ENCODE results near the gene ICAM3. TPM values are rescaled to one million over a fixed set of nuclear protein-coding genes. Genes with fewer than 3 reads are reported as not detected.
A peak's percentile ranks its signal among the peaks of the same experiment; 100 is the strongest.

The ICAM3 gene
- total and polyA plus RNA-seq, 3 experiments from 2014 or later: 83.0 to 244 (median 89.1) TPM

DNA sequence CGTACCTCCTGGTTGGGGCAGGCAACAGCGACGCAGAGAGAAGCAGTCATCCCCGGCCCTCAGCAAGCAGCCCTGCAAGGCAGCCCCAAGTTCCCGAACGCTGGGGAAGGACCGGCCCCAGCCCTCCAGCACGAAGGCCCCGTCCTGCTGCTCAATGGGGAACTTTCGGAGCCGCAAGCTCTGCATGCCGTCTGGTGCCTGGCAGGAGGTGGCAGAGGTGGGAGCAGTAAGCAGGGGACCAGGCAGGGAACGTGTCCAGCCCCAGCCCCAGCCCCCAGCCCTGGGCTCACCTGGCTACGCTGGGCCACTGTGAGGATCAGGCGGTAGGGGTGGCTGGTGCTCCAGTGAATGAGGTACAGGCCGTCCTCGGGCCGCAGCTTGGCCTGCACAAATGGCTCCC, 22.8 kb upstream of the ICAM3 start:
- peaks cover 15% of the 10 kb centered on the region for H3K36me3 ChIP-seq (ENCODE audit: insufficient read depth, low read length)
- CTCF ChIA-PET: no interaction called here
- no peaks in the 10 kb centered on the region for H3K27me3 Mint-ChIP-seq

DNA sequence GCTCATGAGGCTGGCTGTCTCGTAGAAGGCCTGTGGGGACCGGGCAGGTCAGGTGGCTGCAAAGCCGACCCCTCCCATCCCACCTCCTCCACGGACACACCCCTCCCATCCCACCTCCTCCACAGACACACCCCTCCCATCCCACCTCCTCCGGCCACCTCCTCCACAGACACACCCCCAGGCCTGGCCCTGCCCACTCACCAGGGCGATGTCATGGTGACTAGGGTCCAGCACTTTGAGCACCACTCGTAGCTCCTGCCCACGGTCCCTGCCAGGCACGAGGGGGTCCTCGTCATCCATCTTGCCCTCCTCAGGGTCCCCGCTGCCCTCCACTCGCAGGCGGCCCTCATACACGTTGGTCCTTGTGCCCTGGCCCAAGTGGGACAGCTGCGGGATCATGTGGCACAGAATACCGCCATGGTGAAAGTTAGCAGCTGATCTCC, 22.2 kb upstream of the ICAM3 start:
- Histone ChIP-seq H3K27ac (ENCODE audit: low read depth, low read length) (no peak overlapping the region), H3K27me3 (ENCODE audit: insufficient read depth, low read length, poor library complexity, severe bottlenecking) (no peaks in the 10 kb centered on the region), H3K4me1 (ENCODE audit: insufficient read depth, low read length) (no peaks in the 10 kb centered on the region), H3K9me3 (ENCODE audit: low read length) (no peaks in the 10 kb centered on the region), H3K4me3 (ENCODE audit: low read length) (no peak overlapping the region), H3K36me3 (ENCODE audit: insufficient read depth, low read length) (peaks cover 15% of the 10 kb centered on the region)
- no peak overlapping the region for H3K27ac Mint-ChIP-seq
- peaks cover 2 to 82% (median 9%) of the 10 kb centered on the region in 3 donors for H3K36me3 Mint-ChIP-seq
- H3K4me1 Mint-ChIP-seq: no peaks in the 10 kb centered on the region
- H3K9me3 Mint-ChIP-seq: no peaks in the 10 kb centered on the region
- DNase-seq: no peak
- H3K27me3 Mint-ChIP-seq: no peaks in the 10 kb centered on the region
- ChIA-PET CTCF (no interaction called here), POLR2A (no interaction called here)
- H3K4me3 Mint-ChIP-seq: no peak overlapping the region

More for the DNA sequence above, 22.8 kb upstream of the ICAM3 start:
- POLR2A ChIA-PET: interaction anchor here (0.6 kb wide), 1 partner anchor 88 kb away, joined by 5 read pairs; no protein-coding TSS in a partner anchor
- Mint-ChIP-seq H3K36me3 (peaks cover 3 to 85% (median 9%) of the 10 kb centered on the region in 3 donors), H3K9me3 (no peaks in the 10 kb centered on the region), H3K4me3 (no peak overlapping the region), H3K4me1 (no peaks in the 10 kb centered on the region), H3K27ac (no peak overlapping the region)
- DNase-seq: no peak
- no peaks in the 10 kb centered on the region for H3K9me3 ChIP-seq (ENCODE audit: low read length)
- H3K4me1 ChIP-seq (ENCODE audit: insufficient read depth, low read length): no peaks in the 10 kb centered on the region
- no peak overlapping the region for H3K4me3 ChIP-seq (ENCODE audit: low read length)
- no peak overlapping the region for H3K27ac ChIP-seq (ENCODE audit: low read depth, low read length)
- no peaks in the 10 kb centered on the region for H3K27me3 ChIP-seq (ENCODE audit: insufficient read depth, low read length, poor library complexity, severe bottlenecking)

DNA sequence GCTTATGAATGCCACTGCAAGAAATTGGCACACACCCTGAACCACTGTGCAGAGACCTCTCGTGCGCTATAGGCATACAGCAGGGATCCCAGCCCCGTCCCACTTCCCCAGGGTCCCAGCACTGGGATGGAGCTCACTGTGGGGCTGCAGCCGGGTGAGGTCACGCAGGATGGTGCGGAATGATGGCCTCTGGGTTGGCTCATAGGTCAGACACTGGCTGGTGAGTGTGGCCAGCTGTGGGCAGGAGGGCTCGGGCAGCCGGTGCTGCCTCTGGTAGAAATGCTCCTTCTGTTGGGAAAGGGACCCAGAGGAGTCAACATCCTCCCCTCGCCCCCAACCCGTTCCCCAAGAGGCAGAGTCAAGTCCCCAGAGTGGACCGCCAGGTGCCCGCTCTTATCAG, 17.0 kb upstream of the ICAM3 start:
- Histone ChIP-seq H3K27me3 (ENCODE audit: insufficient read depth, low read length, poor library complexity, severe bottlenecking) (no peaks in the 10 kb centered on the region), H3K36me3 (ENCODE audit: insufficient read depth, low read length) (peaks cover 20% of the 10 kb centered on the region), H3K4me1 (ENCODE audit: insufficient read depth, low read length) (no peaks in the 10 kb centered on the region), H3K9me3 (ENCODE audit: low read length) (no peaks in the 10 kb centered on the region), H3K4me3 (ENCODE audit: low read length) (no peak overlapping the region), H3K27ac (ENCODE audit: low read depth, low read length) (no peak overlapping the region)
- Mint-ChIP-seq H3K27ac (no peak overlapping the region), H3K4me3 (no peak overlapping the region), H3K4me1 (no peaks in the 10 kb centered on the region), H3K9me3 (no peaks in the 10 kb centered on the region), H3K27me3 (peaks cover 0 to 2% of the 10 kb centered on the region in 2 donors), H3K36me3 (peaks cover 4 to 77% (median 10%) of the 10 kb centered on the region in 3 donors)
- ChIA-PET POLR2A (interaction anchor here (0.6 kb wide), 2 partner anchors 137 to 1825 kb away, joined by 3 to 4 read pairs; no protein-coding TSS in a partner anchor), CTCF (no interaction called here)
- DNase-seq: no peak

DNA sequence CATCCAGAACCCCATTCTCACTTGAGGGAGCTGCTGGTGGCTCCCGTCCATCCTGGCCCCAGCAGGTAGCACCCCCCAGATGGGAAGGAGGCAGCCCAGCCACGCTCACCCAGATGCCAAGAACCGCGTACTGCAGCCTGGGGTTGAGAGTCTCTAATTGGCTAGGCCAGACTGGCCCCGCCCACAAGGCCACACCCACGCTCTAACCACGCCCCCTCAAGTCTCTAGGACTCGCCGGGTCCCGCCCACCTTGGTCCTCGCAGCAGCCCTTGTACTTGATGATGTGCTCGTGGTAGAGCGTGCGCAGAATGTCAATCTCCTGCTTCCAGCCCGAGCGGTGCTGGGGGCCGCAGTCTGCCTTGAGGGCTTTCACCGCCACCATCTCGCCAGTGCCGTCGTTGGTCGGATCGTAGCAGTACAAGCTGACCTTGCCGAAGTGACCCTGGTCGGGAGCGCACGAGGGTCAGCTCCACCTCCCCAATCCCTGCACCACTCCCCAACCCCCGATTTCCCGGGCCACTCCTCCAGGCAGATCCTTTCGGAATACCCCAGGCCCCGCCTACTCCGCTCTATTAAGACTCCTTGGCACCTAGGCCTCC, 14.5 kb upstream of the ICAM3 start:
- ChIA-PET POLR2A (interaction anchor here (0.8 kb wide), 1 partner anchor 52 kb away, joined by 3 read pairs; no protein-coding TSS in a partner anchor), CTCF (interaction anchor here (1.0 kb wide), 1 partner anchor 35 kb away, joined by 3 read pairs; no protein-coding TSS in a partner anchor)
- no peak overlapping the region for H3K4me3 ChIP-seq (ENCODE audit: low read length)
- Mint-ChIP-seq H3K27ac (no peak overlapping the region), H3K27me3 (peaks cover 0 to 2% of the 10 kb centered on the region in 2 donors), H3K4me3 (peak overlapping the region in 1 of 7 donors; percentile 54), H3K36me3 (peaks cover 0 to 71% (median 10%) of the 10 kb centered on the region in 3 donors), H3K4me1 (no peaks in the 10 kb centered on the region), H3K9me3 (no peaks in the 10 kb centered on the region)
- H3K27me3 ChIP-seq (ENCODE audit: insufficient read depth, low read length, poor library complexity, severe bottlenecking): no peaks in the 10 kb centered on the region
- H3K36me3 ChIP-seq (ENCODE audit: insufficient read depth, low read length): peaks cover 16% of the 10 kb centered on the region
- DNase-seq: peak in 3 of 5 donors; percentile 18 to 29 (median 18)
- H3K27ac ChIP-seq (ENCODE audit: low read depth, low read length): no peak overlapping the region
- no peaks in the 10 kb centered on the region for H3K9me3 ChIP-seq (ENCODE audit: low read length)
- no peaks in the 10 kb centered on the region for H3K4me1 ChIP-seq (ENCODE audit: insufficient read depth, low read length)

DNA sequence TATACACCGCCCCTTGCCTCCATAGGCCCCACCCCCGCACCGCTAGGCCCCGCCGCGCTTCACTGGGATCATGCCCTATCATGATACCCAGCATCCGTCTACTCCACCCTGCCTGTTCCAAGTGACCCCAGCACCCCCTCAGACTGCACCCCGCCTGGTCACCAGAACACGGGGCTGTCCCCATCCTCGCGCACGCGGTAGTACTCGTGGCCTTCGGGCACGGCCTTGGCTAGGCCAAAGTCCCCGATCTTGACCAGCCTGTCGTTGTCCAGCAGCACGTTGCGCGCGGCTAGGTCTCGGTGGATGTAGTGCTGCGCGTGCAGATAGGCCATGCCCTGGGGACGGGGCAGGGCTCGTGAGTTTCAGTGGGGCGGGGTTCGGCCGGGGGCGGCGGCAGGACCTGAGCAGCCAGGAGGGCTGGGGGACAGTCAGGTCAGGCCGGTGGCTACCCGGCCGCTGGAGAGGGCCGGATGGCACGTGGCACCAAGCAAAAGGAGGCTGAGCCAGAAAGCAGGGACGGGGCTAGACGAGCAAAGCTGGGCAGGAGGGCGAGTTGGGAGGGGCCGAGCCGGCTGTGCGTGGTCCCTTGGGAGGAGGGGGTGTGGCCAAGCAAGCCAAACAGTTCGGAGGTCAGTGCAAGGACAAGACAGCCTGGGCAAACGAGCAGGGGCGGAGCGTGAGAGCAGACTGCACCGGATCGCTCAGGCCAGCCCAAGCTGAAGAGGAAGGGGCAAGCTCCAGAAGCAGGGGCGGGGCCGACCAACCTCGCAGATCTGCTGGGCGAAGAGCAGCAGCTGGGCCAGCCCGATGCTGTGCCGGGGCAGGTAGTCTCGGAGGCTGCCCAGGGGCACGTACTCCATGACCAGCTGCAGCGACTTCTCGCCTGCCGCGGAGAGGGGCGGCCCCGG, 13.6 kb upstream of the ICAM3 start:
- no peaks in the 10 kb centered on the region for H3K4me1 ChIP-seq (ENCODE audit: insufficient read depth, low read length)
- no peak overlapping the region for H3K27ac Mint-ChIP-seq
- H3K4me1 Mint-ChIP-seq: no peaks in the 10 kb centered on the region
- peaks cover 0 to 66% (median 10%) of the 10 kb centered on the region in 3 donors for H3K36me3 Mint-ChIP-seq
- no peak overlapping the region for H3K4me3 Mint-ChIP-seq
- H3K9me3 ChIP-seq (ENCODE audit: low read length): no peaks in the 10 kb centered on the region
- no peak overlapping the region for H3K27ac ChIP-seq (ENCODE audit: low read depth, low read length)
- no peak for DNase-seq
- POLR2A ChIA-PET: no interaction called here
- no peak overlapping the region for H3K4me3 ChIP-seq (ENCODE audit: low read length)
- H3K36me3 ChIP-seq (ENCODE audit: insufficient read depth, low read length): peaks cover 16% of the 10 kb centered on the region
- H3K9me3 Mint-ChIP-seq: no peaks in the 10 kb centered on the region
- CTCF ChIA-PET: no interaction called here
- peaks cover 0 to 2% of the 10 kb centered on the region in 2 donors for H3K27me3 Mint-ChIP-seq
- H3K27me3 ChIP-seq (ENCODE audit: insufficient read depth, low read length, poor library complexity, severe bottlenecking): no peaks in the 10 kb centered on the region

DNA sequence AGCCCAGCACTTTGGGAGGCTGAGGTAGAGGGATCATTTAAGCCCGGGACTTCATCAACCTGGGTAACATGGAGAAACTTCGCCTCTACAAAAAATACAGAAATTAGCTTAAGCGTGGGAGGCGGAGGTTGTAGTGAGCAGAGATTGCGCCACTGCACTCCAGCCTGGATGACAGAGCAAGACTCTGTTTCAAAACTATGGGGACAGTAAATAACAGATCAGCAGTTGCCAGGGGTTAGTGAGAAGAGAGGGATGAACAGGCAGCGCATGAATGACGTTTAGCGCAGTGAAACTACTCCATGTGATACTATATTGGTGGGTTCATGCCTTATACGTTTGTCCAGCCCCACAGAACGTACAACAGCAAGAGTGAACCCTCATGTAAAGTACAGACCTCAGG, 7.1 kb upstream of the ICAM3 start:
- ChIA-PET CTCF (no interaction called here), POLR2A (no interaction called here)
- H3K27me3 Mint-ChIP-seq: no peaks in the 10 kb centered on the region
- Histone ChIP-seq H3K27ac (ENCODE audit: low read depth, low read length) (no peak overlapping the region), H3K36me3 (ENCODE audit: insufficient read depth, low read length) (no peaks in the 10 kb centered on the region), H3K27me3 (ENCODE audit: insufficient read depth, low read length, poor library complexity, severe bottlenecking) (no peaks in the 10 kb centered on the region), H3K9me3 (ENCODE audit: low read length) (no peaks in the 10 kb centered on the region), H3K4me3 (ENCODE audit: low read length) (no peak overlapping the region), H3K4me1 (ENCODE audit: insufficient read depth, low read length) (no peaks in the 10 kb centered on the region)
- no peak for DNase-seq
- no peak overlapping the region for H3K4me3 Mint-ChIP-seq
- no peak overlapping the region for H3K27ac Mint-ChIP-seq
- no peaks in the 10 kb centered on the region for H3K4me1 Mint-ChIP-seq
- H3K36me3 Mint-ChIP-seq: peaks cover 0 to 15% (median 2%) of the 10 kb centered on the region in 3 donors
- no peaks in the 10 kb centered on the region for H3K9me3 Mint-ChIP-seq

DNA sequence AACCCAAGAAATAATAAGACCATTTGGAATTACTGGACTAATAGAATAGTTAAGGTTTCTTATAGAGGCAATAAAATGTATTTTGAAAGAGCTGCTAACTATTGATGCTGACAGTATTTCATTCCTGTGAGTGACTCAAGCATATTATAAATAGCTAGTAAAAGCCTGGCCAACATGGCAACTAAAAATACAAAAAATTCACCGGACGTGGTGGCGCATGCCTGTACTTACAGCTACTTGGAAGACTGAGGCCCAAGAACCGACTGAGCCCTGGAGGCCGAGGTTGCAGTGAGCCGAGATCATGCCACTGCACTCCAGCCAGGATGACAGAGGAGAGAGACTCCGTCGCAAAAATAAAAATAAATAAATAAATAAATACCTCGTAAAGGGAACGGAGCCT, 5.4 kb upstream of the ICAM3 start:
- DNase-seq: no peak
- Mint-ChIP-seq H3K36me3 (peaks cover 0 to 1% (median 0%) of the 10 kb centered on the region in 3 donors), H3K4me3 (no peak overlapping the region), H3K9me3 (no peaks in the 10 kb centered on the region), H3K4me1 (peaks cover 4 to 8% (median 5%) of the 10 kb centered on the region in 3 donors), H3K27me3 (no peaks in the 10 kb centered on the region), H3K27ac (no peak overlapping the region)
- H3K27ac ChIP-seq (ENCODE audit: low read depth, low read length): no peak overlapping the region
- no peaks in the 10 kb centered on the region for H3K36me3 ChIP-seq (ENCODE audit: insufficient read depth, low read length)
- ChIA-PET CTCF (interaction anchor here (1.1 to 2.2 kb wide), 2 partner anchors 44 to 74 kb away, joined by 3 to 6 read pairs; partner anchors contain the start of gene ICAM1), POLR2A (no interaction called here)
- H3K4me1 ChIP-seq (ENCODE audit: insufficient read depth, low read length): peaks cover 12% of the 10 kb centered on the region
- H3K9me3 ChIP-seq (ENCODE audit: low read length): no peaks in the 10 kb centered on the region
- H3K27me3 ChIP-seq (ENCODE audit: insufficient read depth, low read length, poor library complexity, severe bottlenecking): no peaks in the 10 kb centered on the region
- no peak overlapping the region for H3K4me3 ChIP-seq (ENCODE audit: low read length)

DNA sequence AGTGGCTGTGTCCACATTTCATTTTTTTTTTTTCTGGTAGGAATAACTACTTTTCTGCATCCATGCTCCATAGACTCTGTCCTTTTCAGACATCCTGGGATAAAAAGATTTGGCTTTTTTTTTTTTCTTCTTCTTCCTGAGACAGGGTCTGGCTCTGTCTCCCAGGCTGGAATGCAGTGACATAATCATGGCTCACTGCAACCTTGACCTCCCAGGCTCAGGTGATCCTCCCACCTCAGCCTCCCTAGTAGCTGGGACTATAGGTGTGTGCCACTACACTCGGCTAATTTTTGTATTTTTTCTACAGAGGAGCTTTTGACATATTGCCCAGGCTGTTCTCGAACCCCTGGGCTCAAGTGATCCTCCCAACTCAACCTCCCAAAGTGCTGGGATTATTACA, 4.1 kb upstream of the ICAM3 start:
- POLR2A ChIA-PET: no interaction called here

More for the DNA sequence above, 4.1 kb upstream of the ICAM3 start:
- H3K27ac ChIP-seq (ENCODE audit: low read depth, low read length): no peak overlapping the region
- Mint-ChIP-seq H3K9me3 (no peaks in the 10 kb centered on the region), H3K27ac (no peak overlapping the region), H3K4me3 (peak overlapping the region in 1 of 7 donors; percentile 20), H3K36me3 (peaks cover 0 to 8% (median 0%) of the 10 kb centered on the region in 3 donors), H3K27me3 (no peaks in the 10 kb centered on the region), H3K4me1 (peaks cover 17 to 21% (median 17%) of the 10 kb centered on the region in 3 donors)
- no peaks in the 10 kb centered on the region for H3K36me3 ChIP-seq (ENCODE audit: insufficient read depth, low read length)
- no peaks in the 10 kb centered on the region for H3K9me3 ChIP-seq (ENCODE audit: low read length)
- no peak overlapping the region for H3K4me3 ChIP-seq (ENCODE audit: low read length)
- H3K27me3 ChIP-seq (ENCODE audit: insufficient read depth, low read length, poor library complexity, severe bottlenecking): no peaks in the 10 kb centered on the region
- H3K4me1 ChIP-seq (ENCODE audit: insufficient read depth, low read length): peaks cover 21% of the 10 kb centered on the region
- DNase-seq: no peak
- CTCF ChIA-PET: interaction anchor here (0.9 to 2.2 kb wide), 2 partner anchors 45 to 93 kb away, joined by 3 to 6 read pairs; no protein-coding TSS in a partner anchor
